H1 (cell line): ENCODE measurements around the gene EEF1G. TPM values are rescaled to one million over a fixed set of nuclear protein-coding genes. Genes with fewer than 3 reads are reported as not detected.

Experiments
- ASH2L ChIP-seq: fragments of 200-600, 300-600 bp; sonication (generic); IDR thresholded peaks from one replicate; pipeline ENCODE4 v1.7.1; 2017; ENCODE audit warnings: low read length
- ATF2 ChIP-seq: IDR thresholded peaks from 2 replicates; pipeline ENCODE4 v1.6.1; 2012; ENCODE audit warnings: low read length, inconsistent platforms
- BACH1 ChIP-seq: IDR thresholded peaks from 2 replicates; pipeline ENCODE4 v1.6.1; 2012; ENCODE audit warnings: low read length, improper control_type of control experiment
- BRCA1 ChIP-seq: IDR thresholded peaks from 2 replicates; pipeline ENCODE4 v1.6.1; 2012; ENCODE audit warnings: low read depth, low read length, improper control_type of control experiment
- CBX8 ChIP-seq: fragments of 300-800, 300-1000 bp; sonication (generic); IDR thresholded peaks from 2 replicates; pipeline ENCODE4 v1.7.1; 2016; ENCODE audit warnings: low read depth, low read length, borderline replicate concordance
- EP300 ChIP-seq, 2 experiments: IDR thresholded peaks; 1 replicate in 1 of 2; 2 replicates in 1 of 2; pipeline ENCODE4 v1.6.1; 2011 to 2012; ENCODE audit warnings: low read depth in 2 of 2, low read length in 2 of 2, mild to moderate bottlenecking in 2 of 2, borderline replicate concordance in 1 of 2, inconsistent platforms in 1 of 2, moderate library complexity in 1 of 2
- EZH2 ChIP-seq: fragments of 200-600 bp; sonication (generic); IDR thresholded peaks from 2 replicates; pipeline ENCODE4 v1.7.1; 2012; ENCODE audit warnings: low read depth, mild to moderate bottlenecking, moderate library complexity, low read length, inconsistent platforms; ENCODE audit not compliant: severe bottlenecking
- FOSL1 ChIP-seq: IDR thresholded peaks from 2 replicates; pipeline ENCODE4 v1.6.1; 2011; ENCODE audit warnings: mild to moderate bottlenecking, low read depth, low read length, moderate library complexity; ENCODE audit not compliant: insufficient read depth
- HDAC2 ChIP-seq, 2 experiments: fragments of 300-600 bp in 1 of 2; sonication (generic) in 1 of 2; IDR thresholded peaks; 2 replicates each; pipeline ENCODE4 v1.6.1; 2011 to 2012; ENCODE audit warnings: low read depth in 2 of 2, low read length in 2 of 2, mild to moderate bottlenecking in 2 of 2, moderate library complexity in 2 of 2, borderline replicate concordance in 1 of 2, inconsistent platforms in 1 of 2
- NANOG ChIP-seq: IDR thresholded peaks from 2 replicates; pipeline ENCODE4 v1.6.1; 2011; ENCODE audit warnings: low read length, low read depth, mild to moderate bottlenecking, inconsistent platforms; ENCODE audit not compliant: insufficient read depth, poor library complexity, severe bottlenecking
- RFX5 ChIP-seq: IDR thresholded peaks from 2 replicates; pipeline ENCODE4 v1.6.1; 2011; ENCODE audit warnings: low read depth, low read length, improper control_type of control experiment, borderline replicate concordance
- RXRA ChIP-seq: IDR thresholded peaks from 2 replicates; pipeline ENCODE4 v1.6.1; 2011; ENCODE audit warnings: low read depth, mild to moderate bottlenecking, low read length, moderate library complexity; ENCODE audit not compliant: insufficient read depth
- SIX5 ChIP-seq: IDR thresholded peaks from 2 replicates; pipeline ENCODE4 v1.6.1; 2011; ENCODE audit warnings: mild to moderate bottlenecking, low read depth, low read length
- TCF12 ChIP-seq: IDR thresholded peaks from 2 replicates; pipeline ENCODE4 v1.6.1; 2011; ENCODE audit warnings: low read depth, mild to moderate bottlenecking, low read length
- YY1 ChIP-seq: IDR thresholded peaks from 2 replicates; pipeline ENCODE4 v1.6.1; 2011; ENCODE audit warnings: low read depth, mild to moderate bottlenecking, low read length
- polyA plus RNA-seq, 7 experiments: library from polyadenylated mRNA; depleted of rRNA in 3 of 7; stranded (reverse) in 5 of 7; unstranded in 2 of 7; fragments of >200 nt in 5 of 7; fragments of 200-250 nt in 2 of 7; gene quantifications; 1 replicate in 5 of 7; 2 replicates in 1 of 7; 4 replicates in 1 of 7; pipeline versions ENCODE4 v1.2.1 to v1.2.3, GENCODE V29; 2011 to 2013; ENCODE audit warnings: missing spikeins in 2 of 7, mixed read lengths in 2 of 7
- total RNA-seq: library from RNA; stranded (reverse); fragmentation: NEBNext Ultra II Directional; extraction: Animal tissue kit (Norgen Biotek cat#: 25700); gene quantifications from 2 replicates; pipeline ENCODE4 v1.2.1, GENCODE V29; 2021
- TF ChIP-seq, protein P1 (sequence below): IDR thresholded peaks from 2 replicates; pipeline ENCODE4 v1.6.1; 2012; ENCODE audit warnings: inconsistent platforms
- TF ChIP-seq, protein P2 (sequence below), 3 experiments: IDR thresholded peaks; 1 replicate in 2 of 3; 2 replicates in 1 of 3; pipeline versions ENCODE4 v1.5.1 to v1.6.1; 2011; ENCODE audit warnings: low read length in 3 of 3, mild to moderate bottlenecking in 3 of 3, inconsistent platforms in 2 of 3, low read depth in 1 of 3, moderate library complexity in 1 of 3; ENCODE audit not compliant: insufficient read depth in 1 of 3; ENCODE audit errors: control extremely low read depth in 1 of 3

EEF1G gene
- total and polyA plus RNA-seq, 2 of the 8 experiments (the other 6 are each of a cell fraction or from before 2014, with no cell fraction given) = 1,627 to 1,996 TPM

- TF ChIP-seq EZH2 (no peak), RFX5 (no peak), BACH1 (0 out of 2 replicates have a peak, but pooled peaks have one; percentile 64), NANOG (no peak), SIX5 (no peak), HDAC2 (IDR thresholded peaks at IDR 0.05; ENCODE audit: borderline replicate concordance in 1 of 2, low read depth in 2 of 2, low read length in 2 of 2) (peak in 1 of 2 experiments; percentile 35; a peak in 1 of 4 replicates), TCF12 (0 out of 2 replicates have a peak, but pooled peaks have one; percentile 4), ASH2L (no peak), CBX8 (no peak), BRCA1 (no peak; the same call in 1 of the 2 replicates), RXRA (no peak), ATF2 (peak; percentile 63; the same call in 1 of the 2 replicates), EP300 (IDR thresholded peaks at IDR 0.05; ENCODE audit: borderline replicate concordance in 1 of 2, low read depth in 2 of 2, low read length in 2 of 2) (no peak), FOSL1 (no peak), YY1 (peak; percentile 77)
- TF ChIP-seq, protein P1, sequence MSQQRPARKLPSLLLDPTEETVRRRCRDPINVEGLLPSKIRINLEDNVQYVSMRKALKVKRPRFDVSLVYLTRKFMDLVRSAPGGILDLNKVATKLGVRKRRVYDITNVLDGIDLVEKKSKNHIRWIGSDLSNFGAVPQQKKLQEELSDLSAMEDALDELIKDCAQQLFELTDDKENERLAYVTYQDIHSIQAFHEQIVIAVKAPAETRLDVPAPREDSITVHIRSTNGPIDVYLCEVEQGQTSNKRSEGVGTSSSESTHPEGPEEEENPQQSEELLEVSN = peak; percentile 95
- TF ChIP-seq, protein P2, sequence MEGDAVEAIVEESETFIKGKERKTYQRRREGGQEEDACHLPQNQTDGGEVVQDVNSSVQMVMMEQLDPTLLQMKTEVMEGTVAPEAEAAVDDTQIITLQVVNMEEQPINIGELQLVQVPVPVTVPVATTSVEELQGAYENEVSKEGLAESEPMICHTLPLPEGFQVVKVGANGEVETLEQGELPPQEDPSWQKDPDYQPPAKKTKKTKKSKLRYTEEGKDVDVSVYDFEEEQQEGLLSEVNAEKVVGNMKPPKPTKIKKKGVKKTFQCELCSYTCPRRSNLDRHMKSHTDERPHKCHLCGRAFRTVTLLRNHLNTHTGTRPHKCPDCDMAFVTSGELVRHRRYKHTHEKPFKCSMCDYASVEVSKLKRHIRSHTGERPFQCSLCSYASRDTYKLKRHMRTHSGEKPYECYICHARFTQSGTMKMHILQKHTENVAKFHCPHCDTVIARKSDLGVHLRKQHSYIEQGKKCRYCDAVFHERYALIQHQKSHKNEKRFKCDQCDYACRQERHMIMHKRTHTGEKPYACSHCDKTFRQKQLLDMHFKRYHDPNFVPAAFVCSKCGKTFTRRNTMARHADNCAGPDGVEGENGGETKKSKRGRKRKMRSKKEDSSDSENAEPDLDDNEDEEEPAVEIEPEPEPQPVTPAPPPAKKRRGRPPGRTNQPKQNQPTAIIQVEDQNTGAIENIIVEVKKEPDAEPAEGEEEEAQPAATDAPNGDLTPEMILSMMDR (IDR thresholded peaks at IDR 0.05; ENCODE audit: control extremely low read depth in 1 of 3, insufficient read depth in 1 of 3, low read depth in 1 of 3, low read length in 3 of 3) = peak in 1 of 3 experiments; percentile 7; a peak in 1 of 4 replicates
Measured at GRCh38 chr11:62621567-62622470, 48.1 kb upstream of the EEF1G start, which contains the start of gene B3GAT3 (continued).
